Endothelial cell of umbilical vein (primary cell): ENCODE measurements around the gene DCAF6. TPM values are rescaled to one million over a fixed set of nuclear protein-coding genes. Genes with fewer than 3 reads are reported as not detected.

Source experiments
- BruUV-seq: library from RNA; stranded (reverse); fragments of 400-500 nt; replicated peaks from 2 replicates; lab custom pipeline; 2021; lab: Mats Ljungman, UMichigan
- CTCF ChIA-PET: fragments of 300-600, 350-600 bp; sonication (Branson Sonifier 250); formaldehyde crosslinking; loops from one replicate; lab custom pipeline; 2021; ENCODE audit warnings: antibody characterized with exemption, inconsistent platforms; lab: Charles Lee
- POLR2A ChIA-PET: fragments of 300-600, 350-600 bp; sonication (Branson Sonifier 250); formaldehyde crosslinking; loops from one replicate; lab custom pipeline; 2021; ENCODE audit warnings: antibody characterized with exemption, inconsistent platforms; lab: Charles Lee
- DNase-seq: peaks from one replicate; pipeline ENCODE4 v3.0.0-alpha.2; 2011; ENCODE audit warnings: low read depth, low spot score
- FAIRE-seq: peaks from 2 replicates; lab custom pipeline; 2011; peaks lifted over from hg19 to GRCh38; lab: Jason Lieb, UNC
- H2AFZ ChIP-seq: 2 replicates; pipeline ENCODE4 v1.6.0; 2012; ENCODE audit warnings: low read depth, low read length, control low read depth, inconsistent platforms
- H3K27ac ChIP-seq: 2 replicates; pipeline ENCODE4 v1.5.1; 2011; ENCODE audit warnings: low read depth, mild to moderate bottlenecking, control low read depth, low read length, moderate library complexity; ENCODE audit not compliant: insufficient read depth
- H3K27me3 ChIP-seq, 2 experiments: 2 replicates each; pipeline versions ENCODE4 v1.6.0 to v1.6.1; 2011; ENCODE audit warnings: low read length in 2 of 2, mixed read lengths in 1 of 2; ENCODE audit not compliant: control insufficient read depth in 2 of 2, insufficient read depth in 2 of 2
- H3K36me3 ChIP-seq, 2 experiments: 2 replicates in 1 of 2; 3 replicates in 1 of 2; pipeline ENCODE4 v1.5.1; 2011; ENCODE audit warnings: low read length in 2 of 2, mild to moderate bottlenecking in 1 of 2, moderate library complexity in 1 of 2; ENCODE audit not compliant: control insufficient read depth in 2 of 2, insufficient read depth in 2 of 2; ENCODE audit errors: extremely low read depth in 1 of 2
- H3K4me1 ChIP-seq: 3 replicates; pipeline ENCODE4 v1.5.1; 2011; ENCODE audit warnings: mild to moderate bottlenecking, low read length; ENCODE audit not compliant: control insufficient read depth, insufficient read depth; ENCODE audit errors: extremely low read depth
- H3K4me2 ChIP-seq: 2 replicates; pipeline ENCODE4 v1.6.1; 2011; ENCODE audit warnings: low read length, control low read depth, mixed read lengths; ENCODE audit not compliant: insufficient read depth
- H3K4me3 ChIP-seq, 3 experiments: fragments of 200-600 bp in 1 of 3; sonication (generic), shearing (Covaris generic) in 1 of 3; replicated peaks in 1 of 3; 2 replicates each; pipeline ENCODE4 v1.5.1; 2011 to 2016; ENCODE audit warnings: control low read depth in 3 of 3, low read length in 3 of 3, mild to moderate bottlenecking in 2 of 3, inconsistent platforms in 1 of 3, low read depth in 1 of 3, moderate library complexity in 1 of 3; ENCODE audit not compliant: insufficient read depth in 1 of 3
- H3K79me2 ChIP-seq: 2 replicates; pipeline ENCODE4 v1.6.0; 2012; ENCODE audit warnings: low read length, inconsistent platforms; ENCODE audit not compliant: control insufficient read depth, insufficient read depth
- H3K9ac ChIP-seq: replicated peaks from 2 replicates; pipeline ENCODE3; 2011; ENCODE audit warnings: low read length, control low read depth; ENCODE audit not compliant: insufficient read depth; ENCODE audit errors: extremely low read depth
- H3K9me1 ChIP-seq: replicated peaks from 3 replicates; pipeline ENCODE4 v1.6.0; 2011; ENCODE audit warnings: mild to moderate bottlenecking, low read length; ENCODE audit not compliant: control insufficient read depth, insufficient read depth; ENCODE audit errors: extremely low read depth
- H3K9me3 ChIP-seq: replicated peaks from 2 replicates; pipeline ENCODE4 v1.5.1; 2012; ENCODE audit warnings: low read length, inconsistent platforms; ENCODE audit not compliant: control insufficient read depth, insufficient read depth
- H4K20me1 ChIP-seq: replicated peaks from 2 replicates; pipeline ENCODE3; 2011; ENCODE audit warnings: mild to moderate bottlenecking, low read length; ENCODE audit not compliant: control insufficient read depth, insufficient read depth; ENCODE audit errors: extremely low read depth
- CTCF ChIP-seq, 2 donors: IDR thresholded peaks; 1 replicate in 1 of 2; 2 replicates in 1 of 2; pipeline ENCODE4 v1.5.1; 2011; ENCODE audit warnings: low read length in 2 of 2, mild to moderate bottlenecking in 2 of 2, moderate library complexity in 2 of 2, control low read depth in 1 of 2, inconsistent platforms in 1 of 2, low read depth in 1 of 2; ENCODE audit not compliant: insufficient read depth in 1 of 2; ENCODE audit errors: extremely low read depth in 1 of 2
- EZH2 ChIP-seq: IDR thresholded peaks from 2 replicates; pipeline ENCODE4 v1.6.1; 2012; ENCODE audit warnings: borderline replicate concordance, low read depth, mild to moderate bottlenecking, moderate library complexity, low read length, inconsistent platforms; ENCODE audit not compliant: severe bottlenecking
- FOS ChIP-seq: IDR thresholded peaks from 2 replicates; pipeline ENCODE4 v1.6.1; 2011; ENCODE audit warnings: mild to moderate bottlenecking, low read length, moderate library complexity, borderline replicate concordance; ENCODE audit not compliant: insufficient read depth
- GATA2 ChIP-seq: IDR thresholded peaks from 2 replicates; pipeline ENCODE4 v1.7.0; 2011; ENCODE audit warnings: low read depth, mild to moderate bottlenecking, moderate library complexity, mixed read lengths, low read length; ENCODE audit not compliant: insufficient read length, insufficient read depth
- JUN ChIP-seq: IDR thresholded peaks from 2 replicates; pipeline ENCODE4 v1.6.1; 2011; ENCODE audit warnings: borderline replicate concordance, low read depth; ENCODE audit not compliant: insufficient read length, insufficient read depth
- MAX ChIP-seq: IDR thresholded peaks from 2 replicates; pipeline ENCODE4 v1.6.1; 2011; ENCODE audit not compliant: insufficient read depth, insufficient read length
- MYC ChIP-seq: IDR thresholded peaks from one replicate; pipeline ENCODE4 v1.6.1; 2011; ENCODE audit warnings: mild to moderate bottlenecking, low read depth, low read length
- POLR2A ChIP-seq: IDR thresholded peaks from 2 replicates; pipeline ENCODE4 v1.6.1; 2012; ENCODE audit warnings: low read depth, mild to moderate bottlenecking, control low read depth, low read length
- POLR2AphosphoS5 ChIP-seq: IDR thresholded peaks from 2 replicates; pipeline ENCODE4 v1.6.1; 2012; ENCODE audit warnings: low read depth, mild to moderate bottlenecking, control low read depth, low read length, moderate library complexity; ENCODE audit not compliant: insufficient read depth
- dilution Hi-C: fragments of 300-500 bp; cut with MboI; formaldehyde crosslinking; loops from one replicate; pipeline ENCODE4 v1.15.0; 2019; ENCODE audit warnings: low sequenced_read_pairs; ENCODE audit not compliant: extremely low pct_ligation_motif_present
- intact Hi-C: fragments of 100-400 bp; cut with micrococcal nuclease; formaldehyde crosslinking; loops from one replicate; pipeline ENCODE4 v1.10.0; 2022
- polyA plus RNA-seq, 4 experiments: library from polyadenylated mRNA; depleted of rRNA in 3 of 4; stranded (reverse) in 3 of 4; unstranded in 1 of 4; fragments of >200 nt; gene quantifications; 2 replicates each; pipeline versions ENCODE4 v1.2.1 to v1.2.3, GENCODE V29; 2011 to 2012; ENCODE audit warnings: missing spikeins in 1 of 4
- total RNA-seq: library from RNA; stranded (reverse); gene quantifications from 2 replicates; pipeline ENCODE4 v1.2.3, GENCODE V29; 2021

DCAF6 gene
- total and polyA plus RNA-seq, 2 donors (not counting 3 experiments of a cell fraction or from before 2014, with no cell fraction given), result 28.6 to 39.4 TPM

GRCh38 chr1:168007691-168008090, 71.2 kb downstream of the DCAF6 start:
- FAIRE-seq, result no peak
- Histone ChIP-seq H3K9me1 (no peaks in the 10 kb centered on the region), H3K36me3 (peaks cover 2 to 3% of the 10 kb centered on the region in 2 experiments), H3K27ac (no peak overlapping the region), H3K27me3 (no peaks in the 10 kb centered on the region), H3K4me3 (no peak overlapping the region), H2AFZ (no peak overlapping the region), H3K9ac (no peak overlapping the region), H3K4me2 (no peak overlapping the region), H3K4me1 (no peaks in the 10 kb centered on the region), H3K9me3 (no peaks in the 10 kb centered on the region), H3K79me2 (no peaks in the 10 kb centered on the region), H4K20me1 (no peaks in the 10 kb centered on the region)
- intact Hi-C loops, result no loop called here
- dilution Hi-C loops, result no loop called here
- TF ChIP-seq MAX (no peak), POLR2A (no peak), EZH2 (no peak), GATA2 (no peak), POLR2AphosphoS5 (no peak), MYC (no peak), CTCF (IDR thresholded peaks at IDR 0.05; ENCODE audit: extremely low read depth in 1 of 2, insufficient read depth in 1 of 2, low read depth in 1 of 2, low read length in 2 of 2) (no peak), JUN (no peak), FOS (no peak)
- BruUV-seq, result no TSS peak
- ChIA-PET CTCF (no interaction called here), POLR2A (no interaction called here)
- DNase-seq, result no peak
